ENCODE data around the gene RAD51.
"Not testable (repeated sequence)": the region's sequence is repeated elsewhere in the genome, so short reads cannot be mapped to it uniquely, and the experiment has no call there.

Gene RAD51

DNA sequence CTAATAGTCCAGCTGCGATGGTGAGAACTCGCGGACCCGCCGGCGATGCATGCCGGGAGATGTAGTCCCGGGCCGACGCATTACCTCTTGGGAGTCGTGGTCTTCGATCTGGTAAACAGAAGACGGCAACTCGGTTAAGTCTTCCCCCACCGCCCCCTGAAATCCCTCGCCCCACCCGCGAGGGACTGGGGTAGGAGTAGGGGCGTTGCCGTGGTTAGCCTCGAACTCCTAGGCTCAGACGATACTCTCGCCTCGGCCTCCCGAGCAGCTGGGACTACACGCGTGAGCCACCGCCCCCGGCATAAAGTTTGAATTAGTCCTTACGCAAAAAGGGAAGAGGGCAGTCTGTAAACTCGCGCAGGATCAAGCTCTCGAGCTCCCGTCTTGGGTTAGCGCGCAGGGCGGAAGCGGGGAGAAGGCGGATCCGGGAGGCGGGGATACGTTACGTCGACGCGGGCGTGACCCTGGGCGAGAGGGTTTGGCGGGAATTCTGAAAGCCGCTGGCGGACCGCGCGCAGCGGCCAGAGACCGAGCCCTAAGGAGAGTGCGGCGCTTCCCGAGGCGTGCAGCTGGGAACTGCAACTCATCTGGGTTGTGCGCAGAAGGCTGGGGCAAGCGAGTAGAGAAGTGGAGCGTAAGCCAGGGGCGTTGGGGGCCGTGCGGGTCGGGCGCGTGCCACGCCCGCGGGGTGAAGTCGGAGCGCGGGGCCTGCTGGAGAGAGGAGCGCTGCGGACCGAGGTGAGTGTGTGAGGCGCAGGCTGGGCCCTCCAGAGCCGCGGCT lies at the start of gene RAD51:
TSS of gene RAD51 (plus strand) at position 487 of the 781 bp plus-strand sequence. CDS start 3,585 bp downstream, outside the sequence.
- H3K27ac ChIP-seq = peak within 1 kb of the TSS; percentile 74 to 99 (median 98)
- peak within 1 kb of the TSS; percentile 69 to 97 (median 86) for H3K4me3 ChIP-seq

- Histone ChIP-seq H3K4me3 (no peak overlapping the region), H3K27ac (no peak overlapping the region)
These were observed 47.5 kb upstream of the RAD51 start for GRCh38 chr15:40647523-40647922.

DNA sequence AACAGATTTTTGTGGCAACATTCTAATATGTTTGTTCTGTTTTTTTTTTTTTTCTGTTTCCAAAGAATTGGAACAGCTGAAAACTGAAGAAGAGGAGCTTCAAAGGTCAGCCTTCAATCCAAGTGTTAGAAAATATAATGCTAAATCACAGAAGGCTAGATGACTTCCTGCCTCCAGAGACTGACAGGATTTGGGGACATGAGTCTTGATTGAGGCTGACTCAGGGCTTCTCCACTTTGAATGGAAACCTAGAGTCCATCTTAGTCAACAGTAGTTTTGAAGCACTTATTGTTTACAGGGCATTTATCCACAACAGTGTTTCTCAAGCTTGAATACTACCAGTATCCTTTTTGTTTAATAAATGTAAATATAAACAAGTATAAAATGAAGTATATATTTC lies 44.5 kb upstream of the RAD51 start:
- no peak overlapping the region for H3K27ac ChIP-seq
- no peak overlapping the region for H3K4me3 ChIP-seq

- Histone ChIP-seq H3K27ac (no peak overlapping the region), H3K4me3 (no peak overlapping the region)
These were observed 34.3 kb upstream of the RAD51 start for GRCh38 chr15:40660686-40661085.

DNA sequence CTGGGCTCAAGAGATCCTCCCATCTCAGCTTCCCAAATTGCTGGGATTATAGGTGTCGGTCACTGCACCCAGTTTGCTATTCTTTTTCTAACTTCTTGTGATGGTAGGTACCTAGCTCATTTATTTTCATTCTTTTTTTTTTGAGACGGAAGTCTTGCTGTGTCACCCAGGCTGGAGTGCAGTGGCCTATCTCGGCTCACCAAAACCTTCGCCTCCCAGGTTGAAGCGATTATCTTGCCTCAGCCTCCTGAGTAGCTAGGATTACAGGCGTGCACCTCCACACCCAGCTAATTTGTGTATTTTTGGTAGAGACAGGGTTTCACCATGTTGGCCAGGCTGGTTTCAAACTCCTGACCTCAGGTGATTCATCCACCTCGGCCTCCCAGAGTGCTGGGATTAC lies 30.1 kb upstream of the RAD51 start:
- Histone ChIP-seq H3K27ac (no peak overlapping the region), H3K4me3 (no peak overlapping the region)

DNA sequence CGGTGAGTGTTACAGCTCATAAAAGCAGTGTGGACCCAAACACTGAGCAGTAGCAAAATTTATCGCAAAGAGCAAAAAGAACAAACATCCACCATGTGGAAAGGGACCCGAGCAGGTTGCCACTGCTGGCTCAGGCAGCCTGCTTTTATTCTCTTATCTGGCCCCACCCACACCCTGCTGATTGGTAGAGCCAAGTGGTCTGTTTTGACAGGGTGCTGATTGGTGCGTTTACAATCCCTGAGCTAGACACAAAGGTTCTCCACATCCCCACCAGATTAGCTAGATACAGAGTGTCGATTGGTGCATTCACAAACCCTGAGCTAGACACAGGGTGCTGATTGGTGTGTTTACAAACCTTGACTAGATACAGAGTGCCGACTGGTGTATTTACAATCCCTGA lies 18.7 kb upstream of the RAD51 start:
- H3K27ac ChIP-seq, H3K4me3 ChIP-seq: not testable (repeated sequence)

GRCh38 chr15:40676906-40677305 lies 18.1 kb upstream of the RAD51 start:
- not testable (repeated sequence) for H3K4me3 ChIP-seq, H3K27ac ChIP-seq

DNA sequence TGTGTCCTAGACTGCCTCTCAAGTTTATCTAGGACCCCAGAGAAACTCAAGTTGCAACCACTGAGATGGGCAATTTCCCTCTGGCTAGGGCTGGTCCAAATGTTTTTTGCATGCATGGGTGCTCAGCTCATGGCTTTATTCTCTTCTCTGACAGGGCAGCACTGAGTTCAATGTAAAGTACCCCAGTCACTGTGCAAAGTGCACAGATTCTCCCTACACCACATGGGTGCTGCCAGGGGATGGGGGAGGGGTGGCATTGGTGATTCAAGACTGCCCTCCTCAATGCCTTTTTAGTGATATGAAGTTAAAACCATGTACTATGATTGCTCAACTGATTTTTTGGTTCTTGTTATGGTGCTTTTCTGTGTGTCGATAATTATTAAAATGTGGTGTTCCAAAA lies 14.8 kb upstream of the RAD51 start:
- Histone ChIP-seq H3K27ac (no peak overlapping the region), H3K4me3 (no peak overlapping the region)

- H3K4me3 ChIP-seq, H3K27ac ChIP-seq: not testable (repeated sequence)
These were observed 14.0 kb upstream of the RAD51 start for GRCh38 chr15:40680959-40681358.

GRCh38 chr15:40684381-40684780 lies 10.6 kb upstream of the RAD51 start:
- no peak overlapping the region for H3K27ac ChIP-seq
- no peak overlapping the region for H3K4me3 ChIP-seq

- Histone ChIP-seq H3K27ac (no peak overlapping the region), H3K4me3 (no peak overlapping the region)
These were observed 9.6 kb upstream of the RAD51 start for GRCh38 chr15:40685376-40685775.

DNA sequence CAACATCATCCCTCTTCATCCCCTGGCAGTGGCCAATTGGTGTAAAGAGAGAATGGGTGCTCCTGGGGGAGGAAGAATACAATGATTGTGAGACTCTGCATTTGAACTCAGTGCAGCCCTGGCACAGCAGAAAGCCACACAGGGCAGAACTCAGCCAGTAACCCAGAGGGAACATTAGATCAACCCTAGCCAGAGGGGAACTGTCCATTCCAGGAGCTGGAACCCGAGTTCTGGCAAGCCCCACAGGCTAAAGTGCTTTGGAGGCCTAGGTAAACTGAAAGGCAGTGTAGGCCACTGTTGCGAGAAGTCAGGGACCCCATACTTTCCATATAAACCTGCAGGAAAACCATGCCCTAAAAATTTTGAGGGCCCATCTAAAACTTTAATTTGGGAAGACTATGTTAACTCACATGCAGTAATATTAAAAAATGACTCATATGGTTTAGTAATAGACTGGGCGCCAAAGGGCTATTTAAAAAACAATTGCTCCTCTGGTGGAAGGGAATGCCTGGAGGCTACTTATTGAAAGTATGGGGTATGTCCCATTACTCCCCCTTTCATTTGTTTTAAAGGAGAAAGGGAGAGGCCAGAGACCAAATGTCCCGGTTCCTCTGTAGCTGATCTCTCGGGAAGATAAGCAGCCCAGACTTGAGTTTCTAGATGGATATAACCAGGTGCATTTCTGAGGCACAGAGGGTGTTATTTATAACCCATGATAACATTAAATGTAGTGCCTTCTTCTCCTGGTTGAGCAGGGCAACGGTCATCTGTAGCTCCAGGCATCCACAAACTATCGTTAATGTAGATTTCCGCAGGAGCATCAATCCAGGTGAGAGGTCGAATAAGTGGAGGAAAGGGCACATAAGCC lies 5.8 kb upstream of the RAD51 start:
- Histone ChIP-seq H3K27ac (no peak overlapping the region), H3K4me3 (no peak overlapping the region)

DNA sequence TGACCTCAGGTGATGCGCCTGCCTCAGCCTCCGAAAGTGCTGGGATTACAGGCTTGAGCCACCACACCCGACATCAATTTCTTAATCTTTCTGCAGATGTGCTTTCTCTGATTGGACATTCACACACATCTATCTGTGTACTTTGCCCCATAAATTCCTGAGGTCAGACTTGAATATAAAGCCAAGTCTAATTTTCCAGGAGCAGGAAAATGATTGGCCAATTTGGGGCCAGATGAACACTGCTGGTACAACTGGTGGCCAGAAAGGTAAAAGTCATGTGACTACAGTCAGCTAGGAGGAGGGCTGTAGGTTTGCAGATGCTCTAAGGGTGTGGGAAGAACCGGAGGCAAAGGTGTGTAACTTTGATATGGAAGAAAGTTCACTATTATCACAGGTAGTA lies 3.2 kb upstream of the RAD51 start:
- no peak overlapping the region for H3K27ac ChIP-seq
- no peak overlapping the region for H3K4me3 ChIP-seq

DNA sequence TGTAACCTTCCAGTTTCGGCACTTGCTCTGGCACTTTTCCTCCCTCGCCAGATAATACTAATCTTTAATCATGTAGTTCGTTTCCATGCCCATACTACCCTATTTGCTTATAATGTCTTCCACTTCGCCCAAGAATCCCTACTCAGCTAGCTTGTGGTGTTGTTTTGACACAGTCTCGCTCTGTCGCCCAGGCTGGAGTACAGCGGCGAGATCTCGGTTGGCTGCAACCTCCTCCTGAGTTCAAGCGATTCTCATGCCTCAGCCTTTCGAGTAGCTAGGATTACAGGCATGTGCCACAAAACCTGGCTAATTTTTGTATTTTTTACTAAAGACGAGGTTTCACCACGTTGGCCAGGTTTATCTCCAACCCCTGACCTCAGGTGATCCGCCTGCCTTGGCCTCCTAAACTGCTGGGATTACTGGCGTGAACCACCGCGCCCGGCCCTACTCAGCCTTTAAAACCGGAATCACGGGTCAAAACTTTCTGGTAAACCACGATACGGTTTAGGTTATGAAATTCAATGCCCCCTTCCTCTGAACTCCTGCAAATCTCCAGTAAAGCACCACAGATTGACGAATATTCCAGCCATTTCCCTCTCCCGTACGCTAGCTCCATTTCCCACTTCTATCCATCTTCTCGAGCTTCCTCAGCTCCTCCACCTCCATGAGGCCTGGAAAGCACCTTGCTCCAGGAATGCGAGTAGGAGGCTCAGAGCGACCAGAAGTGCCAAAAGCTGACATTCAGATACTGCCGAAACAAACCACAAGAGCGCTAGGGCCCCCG lies 878 bp upstream of the RAD51 start:
- Histone ChIP-seq H3K27ac (peak overlapping the region; percentile 74 to 99 (median 98)), H3K4me3 (peak overlapping the region; percentile 69 to 97 (median 86))

DNA sequence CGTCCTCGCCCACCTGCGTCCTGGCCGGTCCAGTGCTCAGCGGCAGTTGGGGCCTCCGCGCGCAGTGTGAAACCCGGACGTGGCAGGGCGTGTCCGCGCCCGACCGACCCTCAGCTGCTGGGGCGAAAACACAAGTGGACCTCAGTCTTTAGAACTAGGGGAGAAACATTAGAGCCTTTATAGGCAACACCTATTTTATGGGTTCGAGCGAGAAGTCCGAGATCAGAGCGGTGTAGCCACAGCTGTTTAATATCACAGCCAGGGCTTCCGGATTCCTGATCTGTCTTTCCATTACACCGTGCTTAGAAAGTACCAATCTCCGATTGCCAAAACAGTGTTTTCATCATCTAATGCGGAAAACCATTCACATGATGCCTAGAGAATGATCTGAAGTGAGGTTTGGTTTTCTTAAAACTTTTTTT lies 506 bp downstream of the RAD51 start:
- peak overlapping the region in 17 of 21 experiments; percentile 91 to 99 (median 98) for H3K27ac ChIP-seq
- peak overlapping the region; percentile 69 to 97 (median 86) for H3K4me3 ChIP-seq

GRCh38 chr15:40696228-40696627 lies 1.3 kb downstream of the RAD51 start:
- Histone ChIP-seq H3K27ac (peak overlapping the region in 1 of 21 experiments; percentile 98), H3K4me3 (peak overlapping the region in 1 of 7 experiments; percentile 69)

DNA sequence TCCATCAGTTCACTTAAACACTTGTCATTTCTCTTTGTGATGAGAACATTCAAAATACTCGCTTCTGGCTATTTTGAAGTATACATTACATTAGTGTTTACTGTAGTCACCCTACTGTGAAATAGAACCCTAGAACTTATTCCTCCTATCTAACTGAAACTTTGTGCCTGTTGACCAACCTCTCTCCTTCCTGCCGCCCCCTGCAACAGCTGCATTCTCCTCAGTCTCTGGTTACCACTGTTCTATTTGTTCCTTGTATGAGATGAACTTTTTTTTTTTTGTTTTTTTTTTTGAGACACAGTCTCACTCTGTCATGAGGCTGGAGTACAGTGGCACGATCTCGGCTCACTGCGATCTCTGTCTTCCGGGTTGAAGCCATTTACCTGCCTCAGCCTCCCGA lies 2.9 kb downstream of the RAD51 start:
- Histone ChIP-seq H3K4me3 (no peak overlapping the region), H3K27ac (no peak overlapping the region)

GRCh38 chr15:40702077-40702476 lies 7.1 kb downstream of the RAD51 start:
- Histone ChIP-seq H3K27ac (no peak overlapping the region), H3K4me3 (no peak overlapping the region)

DNA sequence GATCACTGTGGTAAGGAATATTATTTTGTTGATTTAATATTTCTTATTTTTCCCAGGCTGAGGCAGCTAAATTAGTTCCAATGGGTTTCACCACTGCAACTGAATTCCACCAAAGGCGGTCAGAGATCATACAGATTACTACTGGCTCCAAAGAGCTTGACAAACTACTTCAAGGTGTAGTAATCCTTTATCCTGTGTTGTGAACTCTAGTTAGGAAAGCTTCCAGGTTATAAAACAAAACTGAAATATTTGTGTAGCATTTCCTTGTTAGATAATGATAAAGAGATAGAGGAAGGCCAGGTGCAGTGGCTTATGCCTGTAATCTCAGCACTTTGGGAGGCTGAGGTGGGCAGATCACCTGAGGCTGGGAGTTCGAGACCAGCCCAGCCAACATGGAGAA lies 11.1 kb downstream of the RAD51 start:
- no peak overlapping the region for H3K27ac ChIP-seq
- no peak overlapping the region for H3K4me3 ChIP-seq

DNA sequence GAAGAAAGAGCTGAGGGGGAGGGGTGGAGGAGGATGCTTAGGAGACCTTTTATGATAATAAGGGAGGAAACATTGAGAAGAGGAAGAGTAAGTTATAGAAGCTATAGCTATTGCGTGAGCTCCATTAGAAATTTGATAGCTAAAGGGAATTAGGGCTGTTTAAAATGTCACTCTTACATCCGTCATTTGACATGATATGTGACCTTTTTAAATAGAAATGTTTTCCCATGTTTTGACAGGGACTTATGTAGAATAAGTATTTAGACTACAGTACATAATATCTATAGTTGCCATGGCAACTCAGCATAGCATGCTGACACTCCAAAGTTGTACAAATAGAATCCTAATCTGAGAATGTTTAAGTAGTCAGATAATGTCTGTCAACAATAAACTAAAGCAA lies 19.2 kb downstream of the RAD51 start:
- Histone ChIP-seq H3K4me3 (no peak overlapping the region), H3K27ac (no peak overlapping the region)
